Activated CD4-positive, CD25-positive, alpha-beta regulatory T cell treated with anti-CD3 and anti-CD28 coated beads, Interleukin-2, amount 50 U/mL, for 24 hours (primary cell): ENCODE measurements around the gene NUPR2.
"Not testable (repeated sequence)": the region's sequence is repeated elsewhere in the genome, so short reads cannot be mapped to it uniquely, and the experiment has no call there.

Source experiments
- ATAC-seq, 2 donors: fragments of 150-1000 bp; cut with Tn5 transposase; one replicate each; pipeline ENCODE4 v1.10.0; 2021; ENCODE audit warnings: mild to moderate bottlenecking in 1 of 2, moderate library complexity in 1 of 2

The NUPR2 gene, protein sequence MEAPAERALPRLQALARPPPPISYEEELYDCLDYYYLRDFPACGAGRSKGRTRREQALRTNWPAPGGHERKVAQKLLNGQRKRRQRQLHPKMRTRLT

DNA sequence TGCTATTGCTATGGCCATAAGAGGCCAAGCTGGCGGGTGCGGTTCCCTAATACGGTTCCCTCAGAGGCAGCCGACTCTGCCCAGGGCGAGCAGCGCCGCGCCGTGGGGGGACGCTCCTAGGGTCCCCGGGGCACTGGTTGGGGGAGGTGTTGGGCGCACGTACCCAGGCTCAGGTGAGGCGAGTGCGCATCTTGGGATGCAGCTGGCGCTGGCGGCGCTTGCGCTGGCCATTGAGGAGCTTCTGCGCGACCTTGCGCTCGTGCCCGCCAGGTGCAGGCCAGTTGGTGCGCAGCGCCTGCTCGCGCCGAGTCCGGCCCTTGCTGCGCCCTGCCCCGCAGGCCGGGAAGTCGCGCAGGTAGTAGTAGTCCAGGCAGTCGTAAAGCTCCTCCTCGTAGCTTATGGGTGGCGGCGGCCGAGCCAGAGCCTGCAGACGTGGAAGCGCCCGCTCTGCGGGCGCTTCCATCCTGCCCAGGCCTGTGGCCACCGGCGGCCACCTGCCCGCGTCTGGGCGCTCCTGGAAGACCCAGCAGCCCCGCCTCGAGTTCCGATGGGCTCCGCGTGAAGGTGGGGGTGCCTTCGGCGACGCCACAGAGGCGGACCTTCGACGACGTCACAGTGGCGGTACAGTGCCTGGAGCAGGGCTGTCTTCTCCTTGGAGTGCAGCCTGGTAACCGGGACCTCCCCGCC, at the start of gene NUPR2:
Gene NUPR2, minus strand, starts transcription at position 566 of the 687 bp plus-strand sequence. Its CDS starts 103 bp downstream, at position 463.
- no peak for ATAC-seq

DNA sequence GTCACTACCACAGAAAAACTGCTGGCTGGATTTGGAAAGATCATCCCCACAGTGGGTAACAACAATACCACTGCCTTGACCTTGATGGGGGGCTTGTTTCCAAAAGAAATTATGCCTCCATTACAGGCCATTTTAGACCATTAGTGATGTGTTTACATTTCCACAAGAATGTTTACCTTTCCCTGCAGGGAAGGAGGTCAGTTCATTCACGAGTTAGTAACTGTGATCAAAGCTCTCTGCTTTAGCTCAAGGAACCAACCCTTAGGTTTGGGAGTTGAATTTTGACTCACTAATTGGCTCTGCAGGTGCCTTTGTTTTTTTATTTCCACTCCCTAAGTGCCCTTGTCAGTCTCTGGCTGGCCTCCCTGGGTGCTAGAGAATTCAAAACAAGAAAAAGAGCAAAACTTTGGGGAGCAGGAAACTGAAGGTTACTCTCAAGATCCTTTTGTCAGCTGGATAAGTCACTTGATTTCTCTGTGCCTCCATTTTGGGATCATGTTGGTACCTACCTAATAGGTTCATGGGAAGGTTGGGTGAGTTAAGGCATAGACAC, 41.1 kb upstream of the NUPR2 start:
- no peak for ATAC-seq

DNA sequence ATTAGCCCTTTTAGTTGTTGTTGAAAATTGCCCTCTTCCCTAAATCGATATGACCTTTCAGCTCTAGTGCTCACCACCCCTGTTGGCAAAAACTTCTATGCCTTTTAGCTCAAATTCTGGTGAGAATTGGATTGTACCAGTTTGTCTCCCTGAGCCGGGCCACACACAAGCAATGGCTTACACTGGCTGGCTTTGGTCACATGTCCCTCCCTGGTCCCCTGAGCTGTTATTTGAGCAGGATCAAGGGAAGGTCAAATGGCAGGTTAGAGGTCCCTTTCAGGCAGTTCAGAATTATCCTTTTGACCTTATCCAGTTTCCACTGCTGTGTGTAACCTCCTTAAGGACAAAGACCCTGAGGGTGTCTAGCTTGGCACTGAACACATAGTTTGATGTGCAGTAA, 14.8 kb upstream of the NUPR2 start:
- ATAC-seq, result not testable (repeated sequence)

DNA sequence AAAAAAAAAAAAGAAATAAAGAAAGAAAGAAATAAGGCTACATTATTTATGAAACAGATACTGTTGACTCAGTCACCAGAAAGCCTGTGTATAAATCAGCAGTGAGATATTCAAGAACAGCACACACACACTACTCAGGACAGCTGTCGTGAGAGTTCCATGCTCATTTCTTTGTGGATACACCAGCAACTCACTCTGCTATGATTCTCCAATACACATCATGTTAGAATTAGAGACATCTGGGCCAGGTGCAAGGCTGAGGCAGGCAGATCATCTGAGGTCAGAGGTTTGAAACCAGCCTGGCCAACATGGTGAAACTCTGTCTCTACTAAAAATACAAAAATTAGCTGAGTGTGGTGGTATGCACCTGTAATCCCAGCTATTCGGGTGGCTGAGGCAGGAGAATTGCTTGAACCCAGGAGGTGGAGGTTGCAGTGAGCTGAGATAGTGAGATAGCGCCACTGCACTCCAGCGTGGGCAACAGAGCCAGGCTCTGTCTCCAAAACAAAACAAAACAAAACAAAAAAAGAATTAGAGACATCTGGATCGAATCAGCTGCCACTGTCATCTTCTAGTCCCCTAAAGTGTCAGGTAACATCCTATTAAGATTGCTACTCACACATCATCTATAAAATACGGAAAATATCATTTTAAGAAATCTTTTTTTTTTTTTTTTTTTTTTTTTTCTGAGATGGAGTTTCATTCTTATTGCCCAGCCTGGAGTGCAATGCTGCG, 11.2 kb upstream of the NUPR2 start:
- ATAC-seq, result no peak

DNA sequence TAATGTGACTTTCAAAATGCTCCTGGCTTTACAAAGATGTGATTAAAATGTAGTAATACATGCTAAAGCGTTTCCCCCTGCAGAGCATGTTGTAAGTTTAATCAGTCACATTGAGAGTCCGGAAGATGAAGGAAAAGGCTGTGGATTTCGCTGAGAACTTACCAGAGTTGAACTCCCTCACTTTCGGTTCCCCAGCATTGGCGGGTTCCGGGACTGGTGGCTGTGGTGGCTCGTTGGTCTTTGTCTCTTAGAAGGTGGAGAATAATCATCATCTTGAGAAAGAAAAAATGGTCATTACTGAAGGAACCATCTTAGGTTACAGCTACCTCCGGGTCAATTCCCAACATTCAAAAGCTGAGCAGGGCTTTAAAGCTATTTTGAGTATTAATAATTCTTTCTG, 9.6 kb upstream of the NUPR2 start:
- ATAC-seq, result no peak

DNA sequence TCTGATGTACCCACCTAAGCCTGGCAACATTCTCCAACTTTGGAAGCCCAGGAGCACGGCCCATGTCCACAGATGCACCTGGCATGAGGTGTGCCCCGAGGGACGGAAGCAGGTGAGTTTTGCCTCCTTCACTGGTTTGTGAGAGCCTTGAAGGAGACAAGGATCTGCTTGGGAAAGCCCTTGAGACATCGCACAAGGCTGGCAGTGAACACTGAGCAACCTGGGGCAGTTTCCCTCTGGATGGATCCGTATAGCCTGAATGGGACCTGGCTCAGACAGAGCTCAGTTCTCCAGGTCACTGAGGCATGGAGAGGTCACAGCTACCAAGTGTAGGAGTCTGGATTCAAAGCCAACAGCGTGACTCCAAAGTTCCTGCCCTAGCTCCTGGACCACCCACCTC, 8.8 kb upstream of the NUPR2 start:
- ATAC-seq, result no peak

DNA sequence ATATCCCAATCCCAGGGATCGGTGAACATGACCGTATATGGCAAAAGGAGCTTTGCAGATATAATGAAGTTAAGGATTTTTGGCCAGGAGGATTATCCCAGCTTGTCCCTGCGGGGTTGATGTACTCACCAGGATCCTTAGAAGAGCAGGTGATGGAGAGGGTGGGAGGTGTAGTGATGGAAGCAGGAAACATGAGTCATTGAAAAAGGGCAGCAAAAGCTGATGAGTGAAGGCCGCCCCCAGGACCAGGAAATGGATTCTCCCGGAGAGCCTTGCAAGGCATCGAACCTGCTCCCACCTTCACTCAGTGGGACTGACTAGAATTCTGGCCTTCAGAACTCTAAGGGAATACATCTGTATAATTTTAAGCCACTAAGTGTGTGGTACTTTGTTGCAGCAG, 5.2 kb upstream of the NUPR2 start:
- no peak for ATAC-seq

DNA sequence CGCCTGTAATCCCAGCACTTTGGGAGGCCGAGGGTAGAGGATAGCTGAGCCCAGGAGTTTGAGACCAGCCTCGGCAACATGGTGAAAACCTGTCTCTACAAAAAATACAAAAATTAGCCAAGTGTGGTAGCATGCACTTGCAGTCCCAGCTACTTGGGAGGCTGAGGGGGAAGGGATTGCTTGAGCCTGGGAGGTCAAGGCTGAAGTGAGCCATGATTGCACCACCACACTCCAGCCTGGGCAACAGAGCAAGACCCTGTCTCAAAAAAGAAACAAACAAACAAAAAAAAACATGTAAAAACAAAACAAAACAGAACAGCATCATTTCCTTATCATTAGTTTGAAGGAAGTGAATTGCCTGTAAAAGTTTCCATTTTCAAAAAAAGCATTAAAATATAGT, 4.0 kb downstream of the NUPR2 start:
- not testable (repeated sequence) for ATAC-seq

DNA sequence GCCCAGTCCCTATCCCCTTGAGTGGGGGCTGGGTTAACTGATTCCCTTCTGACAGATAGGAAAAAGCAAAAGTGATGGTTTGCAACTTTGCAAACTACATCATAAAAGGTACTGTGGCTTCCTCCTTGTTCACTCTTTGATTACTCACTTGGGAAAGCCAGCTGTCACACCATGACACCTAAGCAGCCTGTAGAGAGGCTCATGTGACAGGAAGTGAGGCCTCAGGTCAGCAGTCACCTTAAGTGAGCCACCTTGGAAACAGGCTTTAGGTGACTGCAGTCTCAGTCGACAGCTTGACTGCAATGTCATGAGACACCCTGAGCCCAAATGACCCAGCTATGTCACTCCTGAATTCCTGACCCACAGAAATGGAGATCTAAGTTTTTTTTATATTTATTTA, 5.6 kb downstream of the NUPR2 start:
- no peak for ATAC-seq

DNA sequence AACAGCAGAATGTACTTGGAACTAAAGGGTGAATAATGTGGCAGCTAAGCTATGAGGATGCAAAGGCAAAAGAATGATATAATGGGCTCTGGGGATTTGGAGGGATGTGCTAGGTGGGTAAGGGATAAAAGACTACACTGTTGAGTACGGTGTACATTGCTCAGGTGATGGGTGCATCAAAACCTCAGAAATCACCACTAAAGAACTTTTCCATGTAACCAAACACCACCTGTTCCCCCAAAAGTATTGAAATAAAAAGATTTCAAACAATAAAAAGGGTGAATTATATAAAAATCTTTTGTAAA, 8.3 kb downstream of the NUPR2 start:
- no peak for ATAC-seq

DNA sequence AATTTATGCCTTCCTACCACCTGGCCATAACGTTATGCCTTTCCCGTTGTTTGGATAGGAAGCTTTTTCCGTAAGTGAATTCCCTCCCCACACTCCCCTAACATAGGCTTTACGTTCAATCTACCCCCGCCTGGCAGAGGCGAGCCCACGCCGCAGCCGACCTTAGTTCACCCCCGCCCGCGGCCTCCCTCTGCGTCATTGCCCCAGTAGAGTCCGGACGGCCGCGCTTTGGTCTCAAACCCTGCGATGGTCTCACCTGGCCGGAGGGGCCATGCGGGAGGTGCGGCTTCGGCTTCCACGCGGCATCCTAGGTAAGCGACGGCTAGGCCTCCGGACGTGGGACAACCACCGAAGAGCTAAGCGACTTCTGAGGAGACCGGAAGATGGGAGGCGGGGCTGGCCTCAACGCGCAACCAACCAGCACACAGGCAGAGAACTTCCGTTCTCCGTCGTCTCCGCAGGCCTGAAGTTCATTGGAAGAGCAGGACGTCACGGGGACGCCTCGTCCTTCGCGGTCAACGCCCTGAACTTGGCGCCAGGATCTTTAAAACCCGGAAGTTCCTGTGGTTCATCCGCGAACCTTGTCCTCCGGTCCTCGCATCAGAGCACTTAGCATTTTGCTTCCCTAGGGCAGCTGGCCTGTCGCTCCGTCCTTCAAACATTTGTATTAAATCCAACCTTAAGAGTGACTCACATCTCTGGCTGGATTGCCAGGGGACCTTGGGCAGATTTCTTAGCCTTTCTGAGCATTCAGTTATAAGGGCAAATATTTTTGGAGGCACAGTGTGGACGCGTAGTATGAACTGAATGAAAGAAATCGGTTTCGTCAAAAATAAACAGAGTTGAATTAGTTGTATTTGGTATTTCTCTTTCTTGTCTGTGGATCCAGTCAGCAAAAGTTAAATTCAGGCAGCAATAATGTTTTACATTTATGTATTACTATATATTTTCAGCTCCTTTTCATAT, 9.8 kb downstream of the NUPR2 start, which contains the start of gene CHCHD2:
Gene CHCHD2, minus strand, starts transcription at position 369 of the 966 bp plus-strand sequence. Its CDS starts 63 bp downstream, at position 306.
- peak; percentile 98 to 99 for ATAC-seq

DNA sequence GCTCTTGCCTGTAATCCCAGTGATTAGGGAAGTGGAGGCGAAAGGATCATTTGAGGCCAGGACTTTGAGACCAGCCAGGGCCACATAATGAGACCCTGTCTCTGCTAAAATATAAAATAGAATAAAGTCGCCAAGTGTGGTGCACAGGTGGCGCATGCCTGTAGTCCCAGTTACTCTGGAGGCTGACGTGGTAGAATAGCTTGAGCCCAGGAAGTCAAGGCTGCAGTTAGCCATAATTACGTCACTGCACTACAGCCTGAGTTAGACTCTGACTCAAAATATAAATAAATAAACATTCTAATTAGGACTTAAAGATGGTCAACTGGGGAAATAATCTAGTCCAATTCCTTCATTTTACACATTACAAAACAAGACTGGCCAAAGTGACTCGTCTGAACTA, 10.7 kb downstream of the NUPR2 start:
- no peak for ATAC-seq

DNA sequence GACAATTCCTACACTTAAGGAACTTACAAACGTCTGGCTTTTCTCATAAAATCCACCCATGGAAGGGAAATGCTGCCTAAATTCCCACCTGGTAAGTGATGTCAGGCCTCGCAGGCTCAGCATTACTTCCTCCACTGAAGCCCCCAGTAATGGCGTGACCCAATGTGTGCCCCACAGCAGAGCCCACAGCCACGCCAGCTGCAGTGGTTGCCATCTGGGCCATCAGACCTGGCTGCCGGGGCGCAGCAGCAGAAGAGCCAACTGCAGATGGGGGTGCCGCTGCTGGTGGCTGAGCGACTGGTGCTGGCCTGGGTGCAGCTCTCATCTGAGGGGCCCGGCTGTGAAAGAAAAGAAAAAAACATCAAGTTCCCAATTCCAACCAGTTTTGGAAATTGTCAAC, 12.1 kb downstream of the NUPR2 start:
- ATAC-seq, result not testable (repeated sequence)

DNA sequence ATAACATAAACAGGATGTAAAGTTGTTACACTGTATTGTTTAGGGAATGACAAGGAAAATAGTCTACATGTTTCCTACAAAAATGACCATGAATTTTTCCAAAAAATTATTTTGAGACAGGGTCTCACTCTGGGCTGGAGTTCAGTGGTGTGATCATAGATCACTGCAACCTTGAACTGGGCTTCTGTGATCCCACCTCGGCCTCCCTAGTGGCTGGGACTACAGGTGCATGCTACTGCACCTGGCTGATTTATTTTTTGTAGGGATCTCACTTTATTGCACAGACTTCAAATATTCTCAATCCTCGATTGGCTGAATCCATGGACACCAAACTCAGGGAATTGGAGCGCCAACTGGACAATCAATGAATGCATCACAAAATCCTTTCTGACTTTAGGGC, 16.6 kb downstream of the NUPR2 start:
- ATAC-seq, result no peak

DNA sequence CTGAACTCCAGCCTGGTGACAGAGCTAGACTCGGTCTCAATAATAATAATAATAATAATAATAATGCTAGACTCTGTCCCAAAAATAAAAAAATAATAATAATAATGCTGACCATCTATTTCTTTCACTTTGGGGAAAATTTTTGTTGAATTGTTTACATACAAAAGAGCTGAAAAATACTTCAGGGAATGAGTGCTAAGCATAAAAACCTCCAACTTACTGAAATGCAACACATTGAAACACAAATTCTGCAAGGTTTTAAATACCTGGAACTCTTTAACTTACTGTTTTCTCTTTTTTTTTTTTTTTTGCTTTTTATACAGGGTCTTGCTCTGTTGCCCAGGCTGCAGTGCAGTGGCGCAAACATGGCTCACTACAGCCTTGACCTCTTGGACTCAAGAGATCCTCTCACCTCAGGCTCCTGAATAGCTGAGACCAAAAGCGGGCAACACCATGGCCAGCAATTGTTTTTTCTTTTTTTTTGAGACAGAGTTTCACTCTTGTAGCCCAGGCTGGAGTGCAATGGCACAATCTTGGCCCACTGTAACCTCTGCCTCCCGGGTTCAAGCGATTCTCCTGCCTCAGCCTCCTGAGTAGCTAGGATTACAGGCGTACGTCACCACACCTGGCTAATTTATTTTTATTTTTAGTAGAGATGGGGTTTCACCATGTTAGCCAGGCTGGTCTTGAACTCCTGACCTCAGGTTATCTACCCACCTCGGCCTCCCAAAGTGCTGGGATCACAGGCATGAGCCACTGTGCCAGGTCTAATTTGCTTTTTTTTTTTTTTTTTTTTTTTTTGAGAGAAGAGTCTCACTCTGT, 17.8 kb downstream of the NUPR2 start:
- ATAC-seq, result not testable (repeated sequence)

DNA sequence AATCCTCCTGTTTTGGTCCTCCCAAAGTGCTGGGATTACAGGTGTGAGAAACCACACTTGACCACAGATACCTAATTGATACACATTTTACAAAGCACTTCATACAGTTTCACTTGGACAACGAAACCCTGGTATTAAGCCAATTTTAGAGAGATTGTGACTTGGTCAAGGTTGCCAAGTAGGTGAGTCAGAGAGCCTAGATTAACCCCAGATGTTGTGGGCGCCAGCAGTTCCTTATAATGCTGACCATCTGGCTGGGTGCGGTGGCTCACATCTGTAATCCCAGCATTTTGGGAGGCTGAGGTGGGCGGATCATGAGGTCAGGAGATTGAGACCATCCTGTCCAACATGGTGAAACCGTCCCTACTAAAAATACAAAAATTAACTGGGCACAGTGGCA, 18.5 kb downstream of the NUPR2 start:
- no peak for ATAC-seq

DNA sequence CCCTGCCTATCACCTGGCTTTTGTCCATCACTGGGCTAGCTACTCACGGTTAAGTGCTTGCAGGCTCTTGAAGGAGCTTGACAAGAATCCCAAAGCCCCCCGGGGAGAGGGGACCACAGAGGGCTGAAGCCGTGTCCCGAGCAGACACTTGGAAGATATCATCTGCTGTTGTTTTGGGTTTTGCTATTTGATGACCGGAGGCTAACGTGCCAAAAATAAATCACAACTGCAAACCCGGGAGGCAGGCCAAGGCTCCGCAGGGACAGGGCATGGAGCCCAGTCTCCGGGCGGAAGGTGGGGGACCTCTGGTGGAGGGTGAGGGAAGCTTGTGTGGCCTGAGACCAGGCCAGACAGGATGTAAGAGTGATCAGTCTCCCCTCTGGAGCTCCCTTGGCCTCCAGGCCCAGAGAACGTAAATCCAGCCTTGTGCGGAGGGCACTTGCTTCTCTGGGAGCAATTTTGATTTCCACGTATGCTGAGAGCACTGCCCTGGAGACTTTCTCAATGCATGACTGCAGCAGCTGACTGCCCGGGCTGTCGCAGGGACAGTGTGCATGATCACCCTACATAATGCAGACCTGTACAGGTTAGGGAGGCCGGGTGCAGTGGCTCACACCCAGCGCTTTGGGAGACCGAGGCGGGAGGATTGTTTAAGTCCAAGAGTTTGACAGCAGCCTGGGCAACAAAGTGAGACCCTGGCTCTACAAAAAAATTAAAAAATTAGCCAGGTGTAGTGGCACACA, 23.3 kb downstream of the NUPR2 start, which contains the start of gene PHKG1:
Gene PHKG1, minus strand, starts transcription at position 164 of the 743 bp plus-strand sequence. CDS start 4,011 bp downstream, outside the sequence.
- ATAC-seq, result no peak

DNA sequence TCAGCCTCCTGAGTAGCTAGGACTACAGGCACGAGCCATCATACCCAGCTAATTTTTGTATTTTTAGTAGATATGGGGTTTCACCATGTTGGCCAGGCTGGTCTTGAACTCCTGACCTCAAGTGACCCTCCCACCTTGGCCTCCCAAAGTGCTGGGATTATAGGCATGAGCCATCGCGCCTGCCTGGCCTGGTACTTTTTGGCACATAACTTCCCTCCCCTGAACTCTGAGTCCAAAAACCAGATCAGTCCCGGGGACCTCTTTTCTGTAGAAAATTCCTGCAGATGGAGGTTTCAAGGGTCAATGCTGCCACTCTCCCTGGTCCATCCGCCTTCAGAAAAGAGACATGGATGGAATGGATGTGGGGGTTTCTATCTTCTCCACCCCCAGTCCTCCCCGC, 23.8 kb downstream of the NUPR2 start:
- not testable (repeated sequence) for ATAC-seq

DNA sequence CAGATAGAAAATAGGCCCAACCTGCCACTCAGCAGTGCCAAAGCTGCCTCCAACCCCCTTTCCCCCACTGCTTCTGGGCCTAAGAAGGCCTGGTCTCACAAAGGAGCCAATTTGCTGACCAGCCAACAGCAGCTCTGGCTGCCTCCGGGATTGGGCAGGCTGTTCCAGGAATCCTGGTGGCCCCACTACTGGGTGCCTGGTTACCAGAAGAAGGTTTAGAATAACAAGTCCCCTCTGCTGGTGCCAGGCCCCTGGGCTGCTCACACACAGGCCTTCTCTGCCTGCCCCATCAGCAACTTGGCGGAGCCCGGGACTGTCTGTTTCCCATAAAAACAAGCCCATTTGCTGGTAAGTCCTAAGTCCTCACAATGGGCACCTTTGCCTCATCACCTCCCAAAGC, 24.6 kb downstream of the NUPR2 start:
- no peak for ATAC-seq

DNA sequence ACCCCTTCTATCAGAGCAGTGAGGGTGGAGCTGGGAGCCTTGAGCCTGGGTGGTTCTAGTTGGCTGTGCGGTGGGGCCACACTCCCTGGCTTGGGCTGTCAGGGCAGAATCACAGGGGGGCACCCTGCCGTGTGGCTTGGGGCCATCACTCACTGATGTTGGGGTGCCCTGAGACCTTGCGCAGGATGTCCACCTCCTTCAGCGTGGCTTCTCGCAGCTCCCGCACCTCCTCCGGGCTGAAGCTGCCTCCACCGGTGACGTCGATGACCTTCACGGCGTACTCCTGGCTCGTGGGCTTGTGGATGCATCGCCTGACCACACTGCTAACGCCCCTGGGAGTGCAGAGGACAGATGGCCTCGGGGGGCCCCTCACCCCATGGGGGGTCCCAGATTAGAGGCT, 28.8 kb downstream of the NUPR2 start:
- no peak for ATAC-seq

DNA sequence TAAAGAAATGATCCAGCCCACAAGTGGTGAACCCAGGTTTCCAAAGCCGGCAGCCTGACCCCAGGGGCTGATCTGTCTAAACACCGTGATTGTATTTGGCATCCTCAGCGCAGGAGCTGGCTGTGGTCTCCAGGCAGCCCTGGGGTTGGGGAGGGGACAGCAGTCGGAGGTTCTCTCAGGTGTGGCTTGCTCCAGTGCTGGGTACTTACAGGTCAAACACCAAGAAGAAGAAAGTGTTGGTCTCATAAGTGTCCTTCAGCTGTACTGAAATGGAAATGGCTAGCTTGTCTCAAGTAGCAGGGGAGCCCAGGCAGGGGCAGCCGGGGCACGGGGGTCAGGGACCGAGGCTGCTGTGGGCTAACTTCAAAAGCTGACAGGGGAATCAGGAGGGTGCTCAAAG, 29.5 kb downstream of the NUPR2 start:
- no peak for ATAC-seq
